Measurements from ENCODE around the gene FITM1.

FITM1 gene

DNA sequence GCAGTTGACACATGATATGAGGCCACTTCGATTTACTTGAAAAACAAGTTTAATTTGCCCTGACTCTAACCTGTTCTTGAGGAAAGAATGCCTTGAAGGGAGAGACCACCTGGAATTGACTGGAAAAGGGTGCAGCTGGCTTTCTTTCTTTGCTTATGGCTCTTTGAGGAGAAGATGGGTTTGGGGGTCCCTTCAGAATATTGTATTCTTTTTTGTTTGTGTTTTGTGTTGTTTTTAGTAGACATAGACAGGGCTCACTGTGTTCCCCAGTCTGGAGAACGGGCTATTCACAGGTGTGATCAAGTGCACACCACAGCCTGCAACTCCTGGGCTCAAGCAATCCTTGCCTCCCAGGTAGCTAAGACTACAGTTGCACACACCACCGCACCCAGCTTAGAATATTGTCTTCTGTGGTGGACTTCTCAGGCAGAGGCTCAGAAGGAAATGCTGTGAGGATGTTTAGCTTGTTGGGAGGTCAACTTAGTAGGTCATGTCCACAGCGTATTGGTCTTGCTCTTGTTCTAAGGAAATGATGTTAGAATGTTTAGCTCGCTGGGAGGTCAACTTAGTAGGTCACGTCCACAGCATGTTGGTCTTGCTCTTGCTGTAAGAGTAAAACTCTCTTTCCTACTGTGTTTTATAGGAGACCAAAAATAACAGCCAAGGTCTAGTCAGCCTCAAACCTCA, 14.2 kb upstream of the FITM1 start:
- Histone ChIP-seq H3K4me3 (replicated peaks; ENCODE audit: insufficient read depth, low read length) (peak overlapping the region; percentile 88), H3K27ac (replicated peaks) (no peak overlapping the region), H3K27me3 (ENCODE audit: insufficient read depth, poor library complexity, severe bottlenecking) (no peaks in the 10 kb centered on the region)
- TF ChIP-seq POLR2AphosphoS5 (IDR thresholded peaks at IDR 0.05; ENCODE audit: low read depth) = no peak
- TF ChIP-seq, protein P1, sequence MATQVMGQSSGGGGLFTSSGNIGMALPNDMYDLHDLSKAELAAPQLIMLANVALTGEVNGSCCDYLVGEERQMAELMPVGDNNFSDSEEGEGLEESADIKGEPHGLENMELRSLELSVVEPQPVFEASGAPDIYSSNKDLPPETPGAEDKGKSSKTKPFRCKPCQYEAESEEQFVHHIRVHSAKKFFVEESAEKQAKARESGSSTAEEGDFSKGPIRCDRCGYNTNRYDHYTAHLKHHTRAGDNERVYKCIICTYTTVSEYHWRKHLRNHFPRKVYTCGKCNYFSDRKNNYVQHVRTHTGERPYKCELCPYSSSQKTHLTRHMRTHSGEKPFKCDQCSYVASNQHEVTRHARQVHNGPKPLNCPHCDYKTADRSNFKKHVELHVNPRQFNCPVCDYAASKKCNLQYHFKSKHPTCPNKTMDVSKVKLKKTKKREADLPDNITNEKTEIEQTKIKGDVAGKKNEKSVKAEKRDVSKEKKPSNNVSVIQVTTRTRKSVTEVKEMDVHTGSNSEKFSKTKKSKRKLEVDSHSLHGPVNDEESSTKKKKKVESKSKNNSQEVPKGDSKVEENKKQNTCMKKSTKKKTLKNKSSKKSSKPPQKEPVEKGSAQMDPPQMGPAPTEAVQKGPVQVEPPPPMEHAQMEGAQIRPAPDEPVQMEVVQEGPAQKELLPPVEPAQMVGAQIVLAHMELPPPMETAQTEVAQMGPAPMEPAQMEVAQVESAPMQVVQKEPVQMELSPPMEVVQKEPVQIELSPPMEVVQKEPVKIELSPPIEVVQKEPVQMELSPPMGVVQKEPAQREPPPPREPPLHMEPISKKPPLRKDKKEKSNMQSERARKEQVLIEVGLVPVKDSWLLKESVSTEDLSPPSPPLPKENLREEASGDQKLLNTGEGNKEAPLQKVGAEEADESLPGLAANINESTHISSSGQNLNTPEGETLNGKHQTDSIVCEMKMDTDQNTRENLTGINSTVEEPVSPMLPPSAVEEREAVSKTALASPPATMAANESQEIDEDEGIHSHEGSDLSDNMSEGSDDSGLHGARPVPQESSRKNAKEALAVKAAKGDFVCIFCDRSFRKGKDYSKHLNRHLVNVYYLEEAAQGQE (IDR thresholded peaks at IDR 0.05; ENCODE audit: insufficient replicate concordance, low read depth) = no peak
- TF ChIP-seq, protein P2, sequence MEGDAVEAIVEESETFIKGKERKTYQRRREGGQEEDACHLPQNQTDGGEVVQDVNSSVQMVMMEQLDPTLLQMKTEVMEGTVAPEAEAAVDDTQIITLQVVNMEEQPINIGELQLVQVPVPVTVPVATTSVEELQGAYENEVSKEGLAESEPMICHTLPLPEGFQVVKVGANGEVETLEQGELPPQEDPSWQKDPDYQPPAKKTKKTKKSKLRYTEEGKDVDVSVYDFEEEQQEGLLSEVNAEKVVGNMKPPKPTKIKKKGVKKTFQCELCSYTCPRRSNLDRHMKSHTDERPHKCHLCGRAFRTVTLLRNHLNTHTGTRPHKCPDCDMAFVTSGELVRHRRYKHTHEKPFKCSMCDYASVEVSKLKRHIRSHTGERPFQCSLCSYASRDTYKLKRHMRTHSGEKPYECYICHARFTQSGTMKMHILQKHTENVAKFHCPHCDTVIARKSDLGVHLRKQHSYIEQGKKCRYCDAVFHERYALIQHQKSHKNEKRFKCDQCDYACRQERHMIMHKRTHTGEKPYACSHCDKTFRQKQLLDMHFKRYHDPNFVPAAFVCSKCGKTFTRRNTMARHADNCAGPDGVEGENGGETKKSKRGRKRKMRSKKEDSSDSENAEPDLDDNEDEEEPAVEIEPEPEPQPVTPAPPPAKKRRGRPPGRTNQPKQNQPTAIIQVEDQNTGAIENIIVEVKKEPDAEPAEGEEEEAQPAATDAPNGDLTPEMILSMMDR (IDR thresholded peaks at IDR 0.05; ENCODE audit: insufficient read depth, low read length) = no peak
- no peak for TF ChIP-seq SPI1 (IDR thresholded peaks at IDR 0.05; ENCODE audit: borderline replicate concordance, low read depth)
- no peak for TF ChIP-seq GABPA (IDR thresholded peaks at IDR 0.05; ENCODE audit: low read depth)
- no peak for DNase-seq (ENCODE audit: low read depth in 1 of 2, low spot score in 1 of 2)

DNA sequence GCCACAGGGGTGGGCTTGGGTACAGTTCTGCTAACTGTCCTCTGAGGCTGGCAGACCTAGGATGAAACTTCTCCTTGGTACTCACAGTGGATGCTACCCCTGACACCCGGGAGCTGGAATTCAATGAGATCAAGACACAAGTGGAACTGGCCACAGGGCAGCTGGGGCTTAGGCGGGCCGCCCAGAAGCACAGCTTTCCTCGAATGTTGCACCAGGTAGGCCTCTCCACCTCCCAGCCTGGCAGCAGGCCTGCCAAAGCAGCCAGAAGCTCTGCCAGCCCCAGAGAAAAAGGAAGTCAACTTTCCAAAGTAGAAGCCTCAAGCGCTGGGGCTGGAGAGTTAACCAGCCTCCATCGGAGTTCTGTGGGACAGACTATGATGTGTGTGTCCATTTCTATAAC, 13.3 kb upstream of the FITM1 start:
- TF ChIP-seq GABPA (IDR thresholded peaks at IDR 0.05; ENCODE audit: low read depth) (no peak), POLR2AphosphoS5 (IDR thresholded peaks at IDR 0.05; ENCODE audit: low read depth) (no peak), SPI1 (IDR thresholded peaks at IDR 0.05; ENCODE audit: borderline replicate concordance, low read depth) (peak; percentile 50; the same call in 1 of the 2 replicates)
- TF ChIP-seq, protein P2 (IDR thresholded peaks at IDR 0.05; ENCODE audit: insufficient read depth, low read length) = no peak
- TF ChIP-seq, protein P1 (IDR thresholded peaks at IDR 0.05; ENCODE audit: insufficient replicate concordance, low read depth) = no peak
- Histone ChIP-seq H3K4me3 (replicated peaks; ENCODE audit: insufficient read depth, low read length) (no peak overlapping the region), H3K27me3 (ENCODE audit: insufficient read depth, poor library complexity, severe bottlenecking) (no peaks in the 10 kb centered on the region), H3K27ac (replicated peaks) (no peak overlapping the region)
- peak in 1 of 2 experiments; percentile 9 for DNase-seq (ENCODE audit: low read depth in 1 of 2, low spot score in 1 of 2)

DNA sequence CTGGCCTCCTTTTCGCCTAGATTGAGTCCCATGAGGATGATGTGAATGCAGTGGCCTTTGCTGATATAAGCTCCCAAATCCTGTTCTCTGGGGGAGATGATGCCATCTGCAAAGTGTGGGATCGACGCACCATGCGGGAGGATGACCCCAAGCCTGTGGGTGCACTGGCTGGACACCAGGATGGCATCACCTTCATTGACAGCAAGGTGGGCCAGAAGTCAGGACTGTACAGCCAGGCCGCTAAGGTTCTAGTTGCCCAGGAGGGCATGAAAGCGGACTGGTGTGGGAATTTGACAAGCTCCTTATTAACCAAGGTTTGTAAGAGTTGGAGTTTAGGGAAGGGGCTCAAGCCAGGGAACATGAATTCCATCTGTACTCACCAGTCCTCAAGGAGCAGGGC, 10.8 kb upstream of the FITM1 start:
- Histone ChIP-seq H3K4me3 (replicated peaks; ENCODE audit: insufficient read depth, low read length) (no peak overlapping the region), H3K27me3 (ENCODE audit: insufficient read depth, poor library complexity, severe bottlenecking) (no peaks in the 10 kb centered on the region), H3K27ac (replicated peaks) (no peak overlapping the region)
- TF ChIP-seq POLR2AphosphoS5 (IDR thresholded peaks at IDR 0.05; ENCODE audit: low read depth) = no peak
- no peak for TF ChIP-seq SPI1 (IDR thresholded peaks at IDR 0.05; ENCODE audit: borderline replicate concordance, low read depth)
- TF ChIP-seq, protein P1 (IDR thresholded peaks at IDR 0.05; ENCODE audit: insufficient replicate concordance, low read depth) = no peak
- TF ChIP-seq, protein P2 (IDR thresholded peaks at IDR 0.05; ENCODE audit: insufficient read depth, low read length) = no peak
- TF ChIP-seq GABPA (IDR thresholded peaks at IDR 0.05; ENCODE audit: low read depth) = no peak
- DNase-seq (ENCODE audit: low read depth in 1 of 2, low spot score in 1 of 2) = no peak
